Coronary artery (tissue), 2 donors: ENCODE measurements around the gene MYLK3.
"Not testable (repeated sequence)": the region's sequence is repeated elsewhere in the genome, so short reads cannot be mapped to it uniquely, and the experiment has no call there.

Experiments used
- DNase-seq: peaks from one replicate; pipeline ENCODE4 v3.0.0-alpha.2; 2017; ENCODE audit warnings: low spot score
- H3K27ac ChIP-seq, 2 donors: fragments of 200-600 bp; sonication (generic); one replicate each; pipeline ENCODE4 v1.5.1; 2016 to 2019
- H3K4me3 ChIP-seq: fragments of 200-600 bp; sonication (generic); 2 replicates; pipeline ENCODE4 v1.5.1; 2016; ENCODE audit warnings: mild to moderate bottlenecking, moderate library complexity
- CTCF ChIP-seq: fragments of 200-600 bp; sonication (generic); IDR thresholded peaks from one replicate; pipeline ENCODE4 v1.5.1; 2019; ENCODE audit warnings: antibody characterized with exemption

The MYLK3 gene

GRCh38 chr16:46687486-46687885 lies 60.7 kb downstream of the MYLK3 start:
- H3K4me3 ChIP-seq = peak overlapping the region; percentile 98
- no peak overlapping the region for H3K27ac ChIP-seq
- TF ChIP-seq CTCF = no peak
- DNase-seq = no peak

GRCh38 chr16:46686815-46687473 lies 61.2 kb downstream of the MYLK3 start:
- TF ChIP-seq CTCF = no peak
- Histone ChIP-seq H3K27ac (no peak overlapping the region), H3K4me3 (peak overlapping the region; percentile 98)
- no peak for DNase-seq

GRCh38 chr16:46681867-46682266 lies 66.3 kb downstream of the MYLK3 start:
- not testable (repeated sequence) for H3K4me3 ChIP-seq, DNase-seq, H3K27ac ChIP-seq

- DNase-seq, H3K27ac ChIP-seq: not testable (repeated sequence)
These were observed 70.2 kb downstream of the MYLK3 start for GRCh38 chr16:46677943-46678342.

GRCh38 chr16:46673320-46674013 lies 74.7 kb downstream of the MYLK3 start:
- no peak for DNase-seq
- H3K27ac ChIP-seq = no peak overlapping the region
- TF ChIP-seq CTCF = peak; percentile 40
- no peak overlapping the region for H3K4me3 ChIP-seq

More at GRCh38 chr16:46677943-46678342, 70.2 kb downstream of the MYLK3 start:
- not testable (repeated sequence) for H3K4me3 ChIP-seq

- Histone ChIP-seq H3K27ac (no peak overlapping the region), H3K4me3 (no peak overlapping the region)
- no peak for DNase-seq
- no peak for TF ChIP-seq CTCF
These were observed 86.0 kb downstream of the MYLK3 start for GRCh38 chr16:46662123-46662522.

GRCh38 chr16:46658925-46659324 lies 89.2 kb downstream of the MYLK3 start:
- no peak overlapping the region for H3K4me3 ChIP-seq
- DNase-seq = no peak
- no peak for TF ChIP-seq CTCF
- no peak overlapping the region for H3K27ac ChIP-seq
